C4-2B (cell line): ENCODE results near the gene ENC1.
"Not testable (repeated sequence)": the region's sequence is repeated elsewhere in the genome, so short reads cannot be mapped to it uniquely, and the experiment has no call there.

Source experiments
- ZFX ChIP-seq: fragments of 450-650 bp; IDR thresholded peaks from 2 replicates; pipeline ENCODE4 v1.6.1; 2017
- TF ChIP-seq, protein P1 (sequence below): fragments of 450-650 bp; conservative IDR thresholded peaks from 2 replicates; pipeline ENCODE4 v1.5.1; 2017; ENCODE audit warnings: mild to moderate bottlenecking

- TF ChIP-seq, protein P1, sequence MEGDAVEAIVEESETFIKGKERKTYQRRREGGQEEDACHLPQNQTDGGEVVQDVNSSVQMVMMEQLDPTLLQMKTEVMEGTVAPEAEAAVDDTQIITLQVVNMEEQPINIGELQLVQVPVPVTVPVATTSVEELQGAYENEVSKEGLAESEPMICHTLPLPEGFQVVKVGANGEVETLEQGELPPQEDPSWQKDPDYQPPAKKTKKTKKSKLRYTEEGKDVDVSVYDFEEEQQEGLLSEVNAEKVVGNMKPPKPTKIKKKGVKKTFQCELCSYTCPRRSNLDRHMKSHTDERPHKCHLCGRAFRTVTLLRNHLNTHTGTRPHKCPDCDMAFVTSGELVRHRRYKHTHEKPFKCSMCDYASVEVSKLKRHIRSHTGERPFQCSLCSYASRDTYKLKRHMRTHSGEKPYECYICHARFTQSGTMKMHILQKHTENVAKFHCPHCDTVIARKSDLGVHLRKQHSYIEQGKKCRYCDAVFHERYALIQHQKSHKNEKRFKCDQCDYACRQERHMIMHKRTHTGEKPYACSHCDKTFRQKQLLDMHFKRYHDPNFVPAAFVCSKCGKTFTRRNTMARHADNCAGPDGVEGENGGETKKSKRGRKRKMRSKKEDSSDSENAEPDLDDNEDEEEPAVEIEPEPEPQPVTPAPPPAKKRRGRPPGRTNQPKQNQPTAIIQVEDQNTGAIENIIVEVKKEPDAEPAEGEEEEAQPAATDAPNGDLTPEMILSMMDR = not testable (repeated sequence)
- not testable (repeated sequence) for TF ChIP-seq ZFX
Measured at GRCh38 chr5:74678123-74678522, 37.6 kb upstream of the ENC1 start.
